ENCODE data around the gene ADGRF3.
"Not testable (repeated sequence)": the region's sequence is repeated elsewhere in the genome, so short reads cannot be mapped to it uniquely, and the experiment has no call there.

The ADGRF3 gene

GRCh38 chr2:26346454-26347053, at the start of gene ADGRF3:
Gene ADGRF3, minus strand, starts transcription at chr2:26346789. Its CDS starts 555 bp downstream, at chr2:26346234.
- in situ Hi-C loops (cut with HindIII; ENCODE audit: low pct_ligation_motif_present, low pct_unique_long_range_greater_than_20kb, low sequenced_read_pairs): no loop called here
- peak; percentile 54 for DNase-seq

- no peak for DNase-seq
- in situ Hi-C loops (cut with HindIII; ENCODE audit: low pct_ligation_motif_present, low pct_unique_long_range_greater_than_20kb, low sequenced_read_pairs): no loop called here
Observed at GRCh38 chr2:26395394-26395793, 48.8 kb upstream of the ADGRF3 start.

- DNase-seq: no peak
- in situ Hi-C loops (cut with HindIII; ENCODE audit: low pct_ligation_motif_present, low pct_unique_long_range_greater_than_20kb, low sequenced_read_pairs): no loop called here
Observed at GRCh38 chr2:26394694-26395093, 48.1 kb upstream of the ADGRF3 start.

GRCh38 chr2:26387189-26387588, 40.6 kb upstream of the ADGRF3 start:
- in situ Hi-C loops (cut with HindIII; ENCODE audit: low pct_ligation_motif_present, low pct_unique_long_range_greater_than_20kb, low sequenced_read_pairs): no loop called here
- no peak for DNase-seq

GRCh38 chr2:26384597-26384996, 38.0 kb upstream of the ADGRF3 start:
- DNase-seq: no peak
- in situ Hi-C loops (cut with HindIII; ENCODE audit: low pct_ligation_motif_present, low pct_unique_long_range_greater_than_20kb, low sequenced_read_pairs): no loop called here

GRCh38 chr2:26384183-26384582, 37.6 kb upstream of the ADGRF3 start:
- no peak for DNase-seq
- in situ Hi-C loops (cut with HindIII; ENCODE audit: low pct_ligation_motif_present, low pct_unique_long_range_greater_than_20kb, low sequenced_read_pairs): no loop called here

- in situ Hi-C loops (cut with HindIII; ENCODE audit: low pct_ligation_motif_present, low pct_unique_long_range_greater_than_20kb, low sequenced_read_pairs): no loop called here
- DNase-seq: no peak
Observed at GRCh38 chr2:26382564-26382963, 36.0 kb upstream of the ADGRF3 start.

- in situ Hi-C loops (cut with HindIII; ENCODE audit: low pct_ligation_motif_present, low pct_unique_long_range_greater_than_20kb, low sequenced_read_pairs): no loop called here
- DNase-seq: no peak
Observed at GRCh38 chr2:26380281-26380680, 33.7 kb upstream of the ADGRF3 start.

GRCh38 chr2:26376799-26377198, 30.2 kb upstream of the ADGRF3 start:
- in situ Hi-C loops (cut with HindIII; ENCODE audit: low pct_ligation_motif_present, low pct_unique_long_range_greater_than_20kb, low sequenced_read_pairs): no loop called here
- no peak for DNase-seq

GRCh38 chr2:26370909-26371308, 24.3 kb upstream of the ADGRF3 start:
- DNase-seq: not testable (repeated sequence)

GRCh38 chr2:26369664-26370063, 23.1 kb upstream of the ADGRF3 start:
- in situ Hi-C loops (cut with HindIII; ENCODE audit: low pct_ligation_motif_present, low pct_unique_long_range_greater_than_20kb, low sequenced_read_pairs); DNase-seq: not testable (repeated sequence)

More at GRCh38 chr2:26370909-26371308, 24.3 kb upstream of the ADGRF3 start:
- in situ Hi-C loops (cut with HindIII; ENCODE audit: low pct_ligation_motif_present, low pct_unique_long_range_greater_than_20kb, low sequenced_read_pairs): not testable (repeated sequence)

GRCh38 chr2:26366957-26367356, 20.4 kb upstream of the ADGRF3 start:
- no peak for DNase-seq
- in situ Hi-C loops (cut with HindIII; ENCODE audit: low pct_ligation_motif_present, low pct_unique_long_range_greater_than_20kb, low sequenced_read_pairs): no loop called here

- no peak for DNase-seq
- in situ Hi-C loops (cut with HindIII; ENCODE audit: low pct_ligation_motif_present, low pct_unique_long_range_greater_than_20kb, low sequenced_read_pairs): no loop called here
Observed at GRCh38 chr2:26364669-26365068, 18.1 kb upstream of the ADGRF3 start.

GRCh38 chr2:26363958-26364357, 17.4 kb upstream of the ADGRF3 start:
- in situ Hi-C loops (cut with HindIII; ENCODE audit: low pct_ligation_motif_present, low pct_unique_long_range_greater_than_20kb, low sequenced_read_pairs): no loop called here
- no peak for DNase-seq

GRCh38 chr2:26363323-26363722, 16.7 kb upstream of the ADGRF3 start:
- DNase-seq: no peak
- in situ Hi-C loops (cut with HindIII; ENCODE audit: low pct_ligation_motif_present, low pct_unique_long_range_greater_than_20kb, low sequenced_read_pairs): no loop called here

GRCh38 chr2:26359886-26360473, 13.4 kb upstream of the ADGRF3 start:
- in situ Hi-C loops (cut with HindIII; ENCODE audit: low pct_ligation_motif_present, low pct_unique_long_range_greater_than_20kb, low sequenced_read_pairs): no loop called here
- no peak for DNase-seq

- DNase-seq: no peak
Observed at GRCh38 chr2:26356771-26357170, 10.2 kb upstream of the ADGRF3 start.

GRCh38 chr2:26356111-26356510, 9.5 kb upstream of the ADGRF3 start:
- DNase-seq: no peak
- in situ Hi-C loops (cut with HindIII; ENCODE audit: low pct_ligation_motif_present, low pct_unique_long_range_greater_than_20kb, low sequenced_read_pairs): no loop called here

More at GRCh38 chr2:26356771-26357170, 10.2 kb upstream of the ADGRF3 start:
- in situ Hi-C loops (cut with HindIII; ENCODE audit: low pct_ligation_motif_present, low pct_unique_long_range_greater_than_20kb, low sequenced_read_pairs): no loop called here

- in situ Hi-C loops (cut with HindIII; ENCODE audit: low pct_ligation_motif_present, low pct_unique_long_range_greater_than_20kb, low sequenced_read_pairs): no loop called here
- DNase-seq: peak; percentile 90
Observed at GRCh38 chr2:26355038-26355995, 8.7 kb upstream of the ADGRF3 start.

Data from ACHN (cell line).